KMS-11 (cell line): ENCODE data around the gene FASTKD3.

ENCODE experiments used
- H2AFZ ChIP-seq: fragments of 200-600 bp; sonication (generic); 2 replicates; pipeline ENCODE4 v1.6.1; 2016; ENCODE audit warnings: antibody characterized with exemption, mixed run types, low read depth
- H3K27ac ChIP-seq: fragments of 200-600 bp; sonication (generic); 2 replicates; pipeline ENCODE4 v1.6.1; 2016; ENCODE audit warnings: mild to moderate bottlenecking, mixed run types
- H3K27me3 ChIP-seq: fragments of 200-600 bp; sonication (generic); 2 replicates; pipeline ENCODE4 v1.6.1; 2017; ENCODE audit warnings: mild to moderate bottlenecking, low read depth, mixed run types, moderate library complexity; ENCODE audit not compliant: insufficient read depth
- H3K36me3 ChIP-seq: fragments of 200-600 bp; sonication (generic); 2 replicates; pipeline ENCODE4 v1.6.1; 2017; ENCODE audit warnings: mild to moderate bottlenecking, mixed run types; ENCODE audit not compliant: insufficient read depth
- H3K4me1 ChIP-seq: fragments of 200-600 bp; sonication (generic); 2 replicates; pipeline ENCODE4 v1.6.1; 2016; ENCODE audit warnings: mild to moderate bottlenecking, low read depth, mixed run types; ENCODE audit not compliant: poor library complexity, severe bottlenecking
- H3K4me2 ChIP-seq: fragments of 200-600 bp; sonication (generic); 2 replicates; pipeline ENCODE4 v1.7.0; 2016; ENCODE audit warnings: mild to moderate bottlenecking, mixed run types
- H3K4me3 ChIP-seq: fragments of 200-600 bp; sonication (generic); IDR thresholded peaks from 2 replicates; pipeline ENCODE4 v1.6.1; 2017; ENCODE audit warnings: low read depth, low read length, mixed read lengths; ENCODE audit not compliant: insufficient read depth
- H3K79me2 ChIP-seq: fragments of 200-600 bp; sonication (generic); 2 replicates; pipeline ENCODE4 v1.6.1; 2016; ENCODE audit warnings: low read depth, mixed run types; ENCODE audit not compliant: insufficient read depth
- H3K9ac ChIP-seq: fragments of 200-600 bp; sonication (generic); 2 replicates; pipeline ENCODE4 v1.6.1; 2016; ENCODE audit warnings: mild to moderate bottlenecking, mixed run types
- H4K20me1 ChIP-seq: fragments of 200-600 bp; sonication (generic); 2 replicates; pipeline ENCODE4 v1.6.1; 2016; ENCODE audit warnings: mild to moderate bottlenecking, mixed run types; ENCODE audit not compliant: insufficient read depth
- TF ChIP-seq, protein P1 (sequence below): fragments of 200-600 bp; sonication (generic); conservative IDR thresholded peaks from 2 replicates; pipeline ENCODE4 v1.6.1; 2017; ENCODE audit warnings: low read depth, mild to moderate bottlenecking, antibody characterized with exemption, low read length, moderate library complexity, mixed read lengths

Gene FASTKD3

DNA sequence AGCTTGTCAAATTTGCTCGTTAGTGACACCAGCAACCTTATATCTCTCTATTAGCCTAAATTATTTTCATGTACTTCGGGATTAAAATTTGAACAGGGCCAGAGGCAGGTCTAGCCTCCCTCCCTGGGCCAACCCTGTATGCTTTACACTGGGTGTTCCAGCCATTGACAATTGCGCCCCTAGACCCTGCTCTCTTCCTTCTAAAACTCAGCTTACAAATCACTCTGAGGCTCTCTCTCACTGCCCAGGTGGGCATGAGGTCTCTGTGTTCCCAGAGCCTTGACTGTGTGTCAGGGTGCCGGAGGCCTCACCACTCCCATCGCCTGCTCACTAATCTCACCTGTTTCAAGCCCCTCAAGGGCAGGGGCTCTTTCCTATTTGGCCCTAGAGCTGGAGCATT lies 11.5 kb downstream of the FASTKD3 start:
- Histone ChIP-seq H4K20me1 (no peaks in the 10 kb centered on the region; the same call in 1 of the 2 replicates), H3K4me2 (peak overlapping the region; percentile 96), H3K27me3 (no peaks in the 10 kb centered on the region), H3K27ac (peak overlapping the region; percentile 90), H3K4me3 (no peak overlapping the region), H3K9ac (peak overlapping the region; percentile 64), H2AFZ (peak overlapping the region; percentile 28; the same call in 1 of the 2 replicates), H3K4me1 (peaks cover 51% of the 10 kb centered on the region), H3K36me3 (peaks cover 6% of the 10 kb centered on the region; the same call in 1 of the 2 replicates), H3K79me2 (no peaks in the 10 kb centered on the region)
- TF ChIP-seq, protein P1, sequence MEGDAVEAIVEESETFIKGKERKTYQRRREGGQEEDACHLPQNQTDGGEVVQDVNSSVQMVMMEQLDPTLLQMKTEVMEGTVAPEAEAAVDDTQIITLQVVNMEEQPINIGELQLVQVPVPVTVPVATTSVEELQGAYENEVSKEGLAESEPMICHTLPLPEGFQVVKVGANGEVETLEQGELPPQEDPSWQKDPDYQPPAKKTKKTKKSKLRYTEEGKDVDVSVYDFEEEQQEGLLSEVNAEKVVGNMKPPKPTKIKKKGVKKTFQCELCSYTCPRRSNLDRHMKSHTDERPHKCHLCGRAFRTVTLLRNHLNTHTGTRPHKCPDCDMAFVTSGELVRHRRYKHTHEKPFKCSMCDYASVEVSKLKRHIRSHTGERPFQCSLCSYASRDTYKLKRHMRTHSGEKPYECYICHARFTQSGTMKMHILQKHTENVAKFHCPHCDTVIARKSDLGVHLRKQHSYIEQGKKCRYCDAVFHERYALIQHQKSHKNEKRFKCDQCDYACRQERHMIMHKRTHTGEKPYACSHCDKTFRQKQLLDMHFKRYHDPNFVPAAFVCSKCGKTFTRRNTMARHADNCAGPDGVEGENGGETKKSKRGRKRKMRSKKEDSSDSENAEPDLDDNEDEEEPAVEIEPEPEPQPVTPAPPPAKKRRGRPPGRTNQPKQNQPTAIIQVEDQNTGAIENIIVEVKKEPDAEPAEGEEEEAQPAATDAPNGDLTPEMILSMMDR, result no peak

DNA sequence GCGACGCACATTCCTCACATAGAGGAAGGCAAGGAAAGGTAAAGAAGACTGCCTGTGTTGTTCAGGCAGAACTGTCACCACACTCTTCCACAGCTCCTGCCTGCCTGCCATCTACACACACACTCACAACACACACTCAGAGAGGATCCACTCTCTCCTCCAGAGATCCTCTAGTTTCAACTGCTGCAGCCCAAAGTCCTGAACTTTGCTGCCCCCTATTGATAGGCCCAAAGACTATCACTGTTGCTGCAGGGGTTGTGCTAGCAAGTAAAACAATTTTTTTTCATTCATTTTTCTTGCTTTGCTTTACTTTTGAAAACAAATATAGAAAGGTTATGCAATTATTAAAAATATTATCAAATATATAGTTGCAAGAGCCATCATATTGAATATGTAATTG lies 12.0 kb downstream of the FASTKD3 start:
- Histone ChIP-seq H3K27ac (peak overlapping the region; percentile 90), H3K9ac (no peak overlapping the region; the same call in 1 of the 2 replicates), H2AFZ (no peak overlapping the region), H3K79me2 (no peaks in the 10 kb centered on the region), H4K20me1 (no peaks in the 10 kb centered on the region; the same call in 1 of the 2 replicates), H3K4me3 (no peak overlapping the region), H3K27me3 (no peaks in the 10 kb centered on the region), H3K4me2 (peak overlapping the region; percentile 96), H3K36me3 (0 out of 2 replicates have a peak, but pooled peaks cover 5% of the 10 kb centered on the region), H3K4me1 (peaks cover 51% of the 10 kb centered on the region)
- TF ChIP-seq, protein P1, result peak; percentile 93

DNA sequence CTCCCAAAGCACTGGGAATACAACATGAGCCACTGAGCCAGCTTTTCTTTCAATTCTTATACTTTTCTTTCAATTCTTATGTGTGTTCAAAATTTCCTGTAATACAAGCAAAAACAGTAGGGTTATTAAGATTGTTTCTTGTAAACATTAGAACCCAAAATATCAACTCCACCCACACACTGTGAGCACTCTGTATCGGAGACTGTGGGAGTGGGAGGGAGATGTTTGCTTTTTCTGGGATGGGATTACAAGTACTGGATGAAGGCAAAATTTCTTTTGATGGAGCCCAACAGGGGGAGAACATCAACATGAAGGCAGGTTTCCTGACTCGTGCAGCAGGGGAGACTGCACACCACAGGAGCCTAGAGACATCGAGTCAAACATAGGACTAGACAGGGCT lies 13.2 kb downstream of the FASTKD3 start:
- Histone ChIP-seq H2AFZ (no peak overlapping the region), H3K36me3 (no peaks in the 10 kb centered on the region), H3K4me3 (no peak overlapping the region), H3K4me2 (no peak overlapping the region), H3K79me2 (no peaks in the 10 kb centered on the region), H3K4me1 (peaks cover 47% of the 10 kb centered on the region), H3K27ac (no peak overlapping the region), H4K20me1 (no peaks in the 10 kb centered on the region), H3K27me3 (no peaks in the 10 kb centered on the region), H3K9ac (no peak overlapping the region)
- TF ChIP-seq, protein P1, result no peak

DNA sequence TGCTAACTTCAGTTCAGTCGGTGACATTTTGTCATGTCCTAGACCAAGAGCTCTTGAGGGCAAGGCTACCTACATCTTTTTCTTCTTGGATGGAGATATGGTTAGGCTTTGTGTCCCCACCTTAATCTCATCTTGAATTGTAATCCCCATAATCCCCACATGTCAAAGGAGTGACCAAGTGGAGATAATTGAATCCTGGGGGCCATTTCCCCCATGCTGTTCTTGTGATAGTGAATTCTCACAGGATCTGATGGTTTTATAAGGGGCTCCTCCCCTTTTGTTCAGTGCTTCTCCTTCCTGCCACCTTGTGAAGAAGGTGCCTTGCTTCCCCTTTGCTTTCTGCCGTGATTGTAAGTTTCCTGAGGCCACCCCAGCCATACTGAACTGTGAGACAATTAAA lies 15.8 kb downstream of the FASTKD3 start:
- H3K4me3 ChIP-seq, result no peak overlapping the region
- no peaks in the 10 kb centered on the region for H3K79me2 ChIP-seq
- no peaks in the 10 kb centered on the region for H3K27me3 ChIP-seq
- no peak overlapping the region for H3K9ac ChIP-seq
- H3K4me2 ChIP-seq, result no peak overlapping the region
- TF ChIP-seq, protein P1, result no peak
- no peaks in the 10 kb centered on the region for H4K20me1 ChIP-seq
- H3K4me1 ChIP-seq, result peaks cover 21% of the 10 kb centered on the region
- H3K36me3 ChIP-seq, result no peaks in the 10 kb centered on the region
- no peak overlapping the region for H3K27ac ChIP-seq
- H2AFZ ChIP-seq, result no peak overlapping the region
